RWPE1 (cell line): ENCODE results near the gene ARHGEF26.

Experiments
- CTCF ChIA-PET: fragments of 350-600 bp; sonication (Branson Sonifier 250); formaldehyde crosslinking; extraction: SDS; loops from one replicate; lab custom pipeline; 2021; lab: Yijun Ruan, JAX
- POLR2A ChIA-PET: fragments of 400-600 bp; formaldehyde crosslinking; extraction: SDS; loops from one replicate; lab custom pipeline; 2020; ENCODE audit warnings: antibody characterized with exemption; ENCODE audit not compliant: low non-redundant PET; lab: Yijun Ruan, JAX
- DNase-seq: peaks from one replicate; pipeline ENCODE4 v3.0.0; 2012; ENCODE audit warnings: low spot score
- H3K27ac ChIP-seq: fragments of 450-650 bp; 2 replicates; pipeline ENCODE4 v1.5.1; 2017
- TF ChIP-seq, protein P1 (sequence below): fragments of 450-650 bp; conservative IDR thresholded peaks from 2 replicates; pipeline ENCODE4 v1.5.1; 2017; ENCODE audit warnings: low read depth, mild to moderate bottlenecking

Gene ARHGEF26

DNA sequence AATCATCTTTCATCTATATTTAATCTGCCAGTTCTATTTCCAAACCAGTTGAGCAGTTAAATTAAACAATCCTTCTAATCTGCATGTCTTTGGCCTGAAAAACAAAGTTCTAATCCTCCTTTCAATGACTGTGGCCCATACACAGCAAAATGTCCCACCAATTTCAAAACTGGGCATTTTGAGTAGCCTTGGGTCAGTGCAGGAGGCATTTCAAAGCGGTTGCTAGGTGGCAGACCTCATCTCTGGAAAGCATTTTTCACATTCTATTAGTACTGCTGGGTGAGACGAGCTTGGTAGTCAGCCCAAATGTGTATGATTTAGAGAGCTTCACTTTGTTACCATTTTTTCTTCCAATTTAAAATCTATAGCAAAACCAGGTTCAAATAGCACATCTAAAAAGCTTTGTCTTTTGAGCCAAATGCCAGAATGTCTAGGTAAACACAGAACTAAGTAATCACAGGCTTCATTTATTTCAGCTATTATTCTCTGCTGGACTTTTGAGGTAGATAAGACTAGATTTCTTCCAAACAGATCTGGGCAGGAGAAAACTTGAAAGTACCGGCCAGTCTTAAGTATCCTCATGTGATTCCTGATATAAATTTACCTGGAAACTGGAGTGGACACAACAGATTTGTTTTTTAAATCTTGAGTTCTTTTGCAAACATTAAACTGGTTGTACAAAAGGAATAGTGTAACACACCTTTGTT is 8.9 kb upstream of the ARHGEF26 start:
- no peak overlapping the region for H3K27ac ChIP-seq
- TF ChIP-seq, protein P1, sequence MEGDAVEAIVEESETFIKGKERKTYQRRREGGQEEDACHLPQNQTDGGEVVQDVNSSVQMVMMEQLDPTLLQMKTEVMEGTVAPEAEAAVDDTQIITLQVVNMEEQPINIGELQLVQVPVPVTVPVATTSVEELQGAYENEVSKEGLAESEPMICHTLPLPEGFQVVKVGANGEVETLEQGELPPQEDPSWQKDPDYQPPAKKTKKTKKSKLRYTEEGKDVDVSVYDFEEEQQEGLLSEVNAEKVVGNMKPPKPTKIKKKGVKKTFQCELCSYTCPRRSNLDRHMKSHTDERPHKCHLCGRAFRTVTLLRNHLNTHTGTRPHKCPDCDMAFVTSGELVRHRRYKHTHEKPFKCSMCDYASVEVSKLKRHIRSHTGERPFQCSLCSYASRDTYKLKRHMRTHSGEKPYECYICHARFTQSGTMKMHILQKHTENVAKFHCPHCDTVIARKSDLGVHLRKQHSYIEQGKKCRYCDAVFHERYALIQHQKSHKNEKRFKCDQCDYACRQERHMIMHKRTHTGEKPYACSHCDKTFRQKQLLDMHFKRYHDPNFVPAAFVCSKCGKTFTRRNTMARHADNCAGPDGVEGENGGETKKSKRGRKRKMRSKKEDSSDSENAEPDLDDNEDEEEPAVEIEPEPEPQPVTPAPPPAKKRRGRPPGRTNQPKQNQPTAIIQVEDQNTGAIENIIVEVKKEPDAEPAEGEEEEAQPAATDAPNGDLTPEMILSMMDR: no peak
- CTCF ChIA-PET: interaction anchor here (0.6 kb wide), 1 partner anchor 12 kb away, joined by 4 read pairs; no protein-coding TSS in a partner anchor
- no peak for DNase-seq
- POLR2A ChIA-PET: no interaction called here

DNA sequence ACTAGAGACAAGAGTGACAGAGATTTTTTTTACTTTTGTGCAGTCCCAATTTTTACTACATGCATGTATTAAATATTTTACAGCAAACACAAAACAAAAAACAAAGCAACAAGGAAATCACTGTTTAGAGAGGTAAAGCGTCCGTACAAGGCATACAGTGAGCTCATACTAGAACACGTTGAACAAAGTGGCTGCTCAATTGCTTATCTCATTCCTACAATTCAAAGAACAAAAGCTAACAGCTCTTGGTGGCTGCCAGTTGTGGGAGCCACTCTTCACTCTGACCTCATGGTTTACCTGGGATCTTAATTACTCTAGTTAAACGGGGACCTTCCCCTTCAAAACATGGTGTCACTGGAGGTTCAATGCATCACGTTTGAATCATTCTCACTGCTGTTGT is 7.6 kb upstream of the ARHGEF26 start:
- no peak for DNase-seq
- POLR2A ChIA-PET: no interaction called here
- CTCF ChIA-PET: no interaction called here
- no peak overlapping the region for H3K27ac ChIP-seq
- TF ChIP-seq, protein P1: no peak

DNA sequence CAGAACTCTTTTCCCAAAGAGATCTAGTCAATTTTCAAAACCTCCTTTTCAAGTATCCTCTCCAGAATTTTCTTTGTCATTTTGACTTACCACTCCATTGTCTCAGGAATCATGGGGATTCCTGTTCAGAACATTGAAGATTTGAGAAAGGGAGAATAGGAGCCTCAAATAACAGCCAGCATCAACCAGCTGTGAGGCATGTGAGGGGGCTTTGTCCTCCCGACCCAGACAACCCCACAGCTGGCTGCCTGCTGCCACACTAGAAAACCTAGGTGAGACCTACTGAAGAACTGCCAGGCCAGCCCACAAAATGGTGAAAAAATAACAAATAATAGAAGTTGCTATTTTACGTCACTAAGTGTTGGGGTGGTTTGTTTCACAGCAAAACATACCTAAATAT is 5.9 kb upstream of the ARHGEF26 start:
- TF ChIP-seq, protein P1: no peak
- ChIA-PET CTCF (no interaction called here), POLR2A (no interaction called here)
- no peak for DNase-seq
- H3K27ac ChIP-seq: no peak overlapping the region

DNA sequence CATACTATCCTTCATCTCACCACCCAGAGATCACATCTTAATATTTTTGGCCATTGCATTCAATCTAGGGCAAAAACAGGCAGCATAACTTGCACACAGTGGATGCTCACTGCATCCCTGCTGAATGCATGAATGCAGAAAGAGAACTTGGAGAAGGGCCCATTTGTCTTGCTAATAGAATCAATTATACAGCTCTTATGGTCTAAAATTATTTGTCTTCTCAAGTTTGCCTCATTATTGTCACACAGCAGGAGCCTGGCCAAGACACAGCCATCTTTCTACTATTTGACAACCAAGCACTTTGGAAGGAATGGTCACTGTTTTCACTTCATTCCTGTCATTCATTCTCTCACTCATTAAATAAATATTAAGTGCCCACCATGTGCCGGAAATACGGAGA is 1.2 kb upstream of the ARHGEF26 start:
- ChIA-PET POLR2A (no interaction called here), CTCF (no interaction called here)
- DNase-seq: no peak

DNA sequence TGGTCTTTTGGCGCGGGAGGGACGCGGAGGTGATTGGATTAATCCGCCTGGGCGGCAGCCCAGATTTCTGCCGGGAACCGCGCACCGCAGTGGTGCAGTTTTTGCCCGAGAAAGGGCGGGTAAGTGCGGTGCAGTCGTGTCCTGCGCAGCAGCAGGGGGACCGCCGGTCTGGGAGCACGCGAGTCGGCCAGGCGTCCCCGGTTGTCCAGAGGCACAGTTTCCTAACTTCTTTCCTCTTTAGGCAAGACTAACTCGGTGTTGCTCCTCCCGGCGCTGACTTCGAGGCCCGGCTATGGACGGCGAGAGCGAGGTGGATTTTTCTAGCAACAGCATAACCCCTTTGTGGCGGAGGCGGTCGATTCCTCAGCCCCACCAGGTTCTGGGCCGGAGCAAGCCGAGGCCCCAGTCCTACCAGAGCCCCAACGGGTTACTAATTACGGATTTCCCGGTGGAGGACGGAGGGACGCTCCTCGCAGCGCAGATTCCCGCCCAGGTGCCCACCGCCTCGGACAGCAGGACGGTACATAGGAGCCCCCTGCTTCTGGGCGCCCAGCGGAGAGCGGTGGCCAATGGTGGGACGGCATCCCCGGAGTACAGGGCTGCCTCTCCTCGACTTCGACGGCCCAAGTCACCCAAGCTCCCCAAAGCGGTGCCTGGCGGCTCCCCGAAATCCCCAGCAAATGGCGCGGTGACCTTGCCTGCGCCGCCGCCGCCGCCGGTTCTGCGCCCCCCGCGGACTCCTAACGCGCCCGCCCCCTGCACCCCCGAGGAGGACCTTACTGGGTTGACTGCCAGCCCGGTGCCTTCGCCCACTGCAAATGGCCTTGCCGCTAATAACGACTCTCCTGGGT is 736 bp downstream of the ARHGEF26 start:
- peak overlapping the region; percentile 49 for H3K27ac ChIP-seq
- CTCF ChIA-PET: interaction anchor here (0.7 to 0.8 kb wide), 3 partner anchors 32 to 1785 kb away, joined by 3 to 5 read pairs (median 4); no protein-coding TSS in a partner anchor

More for the DNA sequence above, 1.2 kb upstream of the ARHGEF26 start:
- TF ChIP-seq, protein P1: no peak
- H3K27ac ChIP-seq: no peak overlapping the region

DNA sequence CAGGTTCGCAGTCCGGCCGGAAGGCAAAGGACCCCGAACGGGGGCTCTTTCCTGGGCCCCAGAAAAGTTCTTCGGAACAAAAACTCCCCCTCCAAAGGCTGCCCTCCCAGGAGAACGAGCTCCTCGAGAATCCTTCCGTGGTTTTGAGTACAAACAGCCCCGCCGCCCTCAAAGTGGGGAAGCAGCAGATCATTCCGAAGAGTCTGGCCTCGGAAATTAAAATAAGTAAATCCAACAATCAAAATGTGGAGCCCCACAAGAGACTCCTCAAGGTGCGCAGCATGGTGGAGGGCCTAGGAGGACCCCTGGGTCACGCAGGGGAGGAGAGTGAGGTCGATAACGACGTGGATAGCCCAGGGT is 1.3 kb downstream of the ARHGEF26 start:
- no peak for DNase-seq
- ChIA-PET POLR2A (no interaction called here), CTCF (interaction anchor here (0.6 kb wide), 1 partner anchor 550 kb away, joined by 4 read pairs; no protein-coding TSS in a partner anchor)
- no peak overlapping the region for H3K27ac ChIP-seq
- TF ChIP-seq, protein P1: no peak

More for the DNA sequence above, 736 bp downstream of the ARHGEF26 start:
- TF ChIP-seq, protein P1: no peak
- DNase-seq: peak; percentile 48
- POLR2A ChIA-PET: no interaction called here
